Measurements from ENCODE around the gene PIEZO1.
"Not testable (repeated sequence)": the region's sequence is repeated elsewhere in the genome, so short reads cannot be mapped to it uniquely, and the experiment has no call there.

Gene PIEZO1

GRCh38 chr16:88804173-88804551 lies 19.1 kb upstream of the PIEZO1 start:
- DNase-seq = no peak

- peak; percentile 32 for DNase-seq
Observed at GRCh38 chr16:88803264-88803987, 18.4 kb upstream of the PIEZO1 start, which contains the start of gene CDT1. Gene CDT1, plus strand, starts transcription at chr16:88803789. Its CDS starts 43 bp downstream, at chr16:88803832.

GRCh38 chr16:88800277-88800592 lies 15.2 kb upstream of the PIEZO1 start:
- no peak for DNase-seq

- DNase-seq = no peak
Observed at GRCh38 chr16:88799569-88800276, 14.7 kb upstream of the PIEZO1 start.

GRCh38 chr16:88798772-88799455 lies 13.9 kb upstream of the PIEZO1 start:
- no peak for DNase-seq

- no peak for DNase-seq
Observed at GRCh38 chr16:88798073-88798472, 13.1 kb upstream of the PIEZO1 start.

- no peak for DNase-seq
Observed at GRCh38 chr16:88796278-88796677, 11.3 kb upstream of the PIEZO1 start.

- DNase-seq = no peak
Observed at GRCh38 chr16:88793251-88793954, 8.4 kb upstream of the PIEZO1 start.

GRCh38 chr16:88792668-88793250 lies 7.7 kb upstream of the PIEZO1 start:
- DNase-seq = no peak

- DNase-seq = no peak
Observed at GRCh38 chr16:88792078-88792550, 7.1 kb upstream of the PIEZO1 start.

- DNase-seq = peak; percentile 8
Observed at GRCh38 chr16:88790312-88791211, 5.5 kb upstream of the PIEZO1 start.

GRCh38 chr16:88789594-88789993 lies 4.6 kb upstream of the PIEZO1 start:
- DNase-seq = no peak

GRCh38 chr16:88788749-88789148 lies 3.7 kb upstream of the PIEZO1 start:
- not testable (repeated sequence) for DNase-seq

- DNase-seq = no peak
Observed at GRCh38 chr16:88787579-88788314, 2.7 kb upstream of the PIEZO1 start.

- no peak for DNase-seq
Observed at GRCh38 chr16:88784856-88785105, 239 bp downstream of the PIEZO1 start.

GRCh38 chr16:88784074-88784855 lies 755 bp downstream of the PIEZO1 start:
- DNase-seq = peak; percentile 36

GRCh38 chr16:88783391-88784073 lies 1.5 kb downstream of the PIEZO1 start:
- DNase-seq = peak; percentile 1

- DNase-seq = peak; percentile 37
Observed at GRCh38 chr16:88782454-88783390, 2.3 kb downstream of the PIEZO1 start.
